ENCODE measurements around the gene GAS2L3.

DNA sequence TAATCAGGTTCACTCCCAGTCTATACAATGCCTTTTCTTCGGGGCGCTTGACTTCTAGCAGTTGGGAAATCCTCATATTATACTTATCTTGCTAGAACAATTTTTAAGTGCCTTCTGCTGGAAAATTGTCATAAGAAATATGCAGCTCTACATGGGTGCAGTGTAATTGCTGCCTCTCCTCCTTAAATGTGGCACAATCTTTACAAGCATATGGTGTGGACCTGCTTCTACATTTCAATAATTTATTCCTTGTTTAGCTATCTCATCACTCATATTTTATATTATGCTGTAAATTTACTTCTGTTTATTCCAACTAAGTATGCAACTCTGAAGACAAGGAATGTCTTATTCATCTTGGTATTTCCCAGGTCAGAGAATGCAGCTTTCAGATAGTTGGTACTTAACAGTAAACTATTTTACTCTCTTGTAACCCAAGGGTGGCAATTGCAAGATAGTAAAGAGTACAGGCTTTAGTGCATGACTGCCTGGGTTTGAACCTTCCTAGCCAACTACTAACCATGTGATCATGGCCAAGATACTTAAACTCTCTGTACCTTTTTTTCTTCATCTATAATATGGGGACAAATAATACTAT is 43.6 kb upstream of the GAS2L3 start:
- TF ChIP-seq, protein P1, sequence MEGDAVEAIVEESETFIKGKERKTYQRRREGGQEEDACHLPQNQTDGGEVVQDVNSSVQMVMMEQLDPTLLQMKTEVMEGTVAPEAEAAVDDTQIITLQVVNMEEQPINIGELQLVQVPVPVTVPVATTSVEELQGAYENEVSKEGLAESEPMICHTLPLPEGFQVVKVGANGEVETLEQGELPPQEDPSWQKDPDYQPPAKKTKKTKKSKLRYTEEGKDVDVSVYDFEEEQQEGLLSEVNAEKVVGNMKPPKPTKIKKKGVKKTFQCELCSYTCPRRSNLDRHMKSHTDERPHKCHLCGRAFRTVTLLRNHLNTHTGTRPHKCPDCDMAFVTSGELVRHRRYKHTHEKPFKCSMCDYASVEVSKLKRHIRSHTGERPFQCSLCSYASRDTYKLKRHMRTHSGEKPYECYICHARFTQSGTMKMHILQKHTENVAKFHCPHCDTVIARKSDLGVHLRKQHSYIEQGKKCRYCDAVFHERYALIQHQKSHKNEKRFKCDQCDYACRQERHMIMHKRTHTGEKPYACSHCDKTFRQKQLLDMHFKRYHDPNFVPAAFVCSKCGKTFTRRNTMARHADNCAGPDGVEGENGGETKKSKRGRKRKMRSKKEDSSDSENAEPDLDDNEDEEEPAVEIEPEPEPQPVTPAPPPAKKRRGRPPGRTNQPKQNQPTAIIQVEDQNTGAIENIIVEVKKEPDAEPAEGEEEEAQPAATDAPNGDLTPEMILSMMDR (IDR thresholded peaks at IDR 0.05): no peak
- TF ChIP-seq POLR2A (IDR thresholded peaks at IDR 0.05) (no peak), POLR2AphosphoS5 (IDR thresholded peaks at IDR 0.05; ENCODE audit: insufficient read depth in 1 of 2, low read depth in 1 of 2) (no peak)
